ENCODE results near the gene PFKFB3. TPM values are rescaled to one million over a fixed set of nuclear protein-coding genes. Genes with fewer than 3 reads are reported as not detected.
"Not testable (repeated sequence)": the region's sequence is repeated elsewhere in the genome, so short reads cannot be mapped to it uniquely, and the experiment has no call there.

The PFKFB3 gene
- total and polyA plus RNA-seq, 8 donors = 10.0 to 28.4 (median 17.8) TPM

- Histone ChIP-seq H3K4me1 (peaks cover 12 to 25% (median 13%) of the 10 kb centered on the region in 3 donors), H3K27ac (peak overlapping the region in 2 of 4 donors; percentile 87), H3K9me3 (no peaks in the 10 kb centered on the region), H3K27me3 (no peaks in the 10 kb centered on the region), H3K36me3 (no peaks in the 10 kb centered on the region), H3K4me3 (peak overlapping the region; percentile 49 to 79 (median 66))
- peak; percentile 39 to 85 (median 58) for DNase-seq
- no peak for FAIRE-seq
- 1 to 4% methylated on average over 22 to 28 of the region's 28 CpGs for WGBS, 2 donors
- TF ChIP-seq CTCF (IDR thresholded peaks at IDR 0.05) = no peak
- peak in 2 of 4 donors; percentile 2 to 4 for ATAC-seq
- intact Hi-C loops (cut with DNase I) = loop anchor here in 1 of 3 donors (5.0 kb wide), 1 partner anchor 198 kb away; no protein-coding TSS in a partner anchor
Observed at GRCh38 chr10:6204063-6204340, 1.3 kb downstream of the PFKFB3 start.

- TF ChIP-seq CTCF (IDR thresholded peaks at IDR 0.05) = no peak
- peak in 5 of 6 donors; percentile 58 to 80 (median 76) for DNase-seq
- no peak for FAIRE-seq
- Histone ChIP-seq H3K4me1 (peaks cover 11 to 19% (median 13%) of the 10 kb centered on the region in 3 donors), H3K9me3 (no peaks in the 10 kb centered on the region), H3K36me3 (no peaks in the 10 kb centered on the region), H3K27me3 (no peaks in the 10 kb centered on the region), H3K4me3 (peak overlapping the region; percentile 49 to 79 (median 66)), H3K27ac (peak overlapping the region in 2 of 4 donors; percentile 87)
- intact Hi-C loops (cut with DNase I) = loop anchor here in 1 of 3 donors (5.0 kb wide), 1 partner anchor 198 kb away; no protein-coding TSS in a partner anchor
- WGBS, 2 donors = 25 to 32% methylated on average over 24 of the region's 24 CpGs
- peak in 2 of 4 donors; percentile 0 to 2 for ATAC-seq
Observed at GRCh38 chr10:6204341-6205191, 1.8 kb downstream of the PFKFB3 start.

- H3K4me1 ChIP-seq = peaks cover 4 to 16% (median 5%) of the 10 kb centered on the region in 3 donors
- H3K36me3 ChIP-seq; H3K9me3 ChIP-seq; intact Hi-C loops (cut with DNase I); DNase-seq; H3K4me3 ChIP-seq; FAIRE-seq; H3K27ac ChIP-seq; H3K27me3 ChIP-seq; ATAC-seq: not testable (repeated sequence)
- WGBS, 2 donors = 92 to 99% methylated on average over 8 to 17 of the region's 29 CpGs
Observed at GRCh38 chr10:6206486-6206885, 3.8 kb downstream of the PFKFB3 start.

- 93 to 96% methylated on average over 4 of the region's 4 CpGs for WGBS, 2 donors
- ATAC-seq (no peak), DNase-seq (no peak), FAIRE-seq (no peak)
- no peaks in the 10 kb centered on the region for H3K36me3 ChIP-seq
- H3K9me3 ChIP-seq = no peaks in the 10 kb centered on the region
- intact Hi-C loops (cut with DNase I) = no loop called here
- no peaks in the 10 kb centered on the region for H3K27me3 ChIP-seq
- H3K27ac ChIP-seq = no peak overlapping the region
- H3K4me1 ChIP-seq = peaks cover 0 to 10% (median 0%) of the 10 kb centered on the region in 3 donors
- no peak for TF ChIP-seq CTCF (IDR thresholded peaks at IDR 0.05)
- no peak overlapping the region for H3K4me3 ChIP-seq
Observed at GRCh38 chr10:6207658-6208057, 4.9 kb downstream of the PFKFB3 start.

- no peaks in the 10 kb centered on the region for H3K9me3 ChIP-seq
- no peak for TF ChIP-seq CTCF (IDR thresholded peaks at IDR 0.05)
- H3K4me3 ChIP-seq = no peak overlapping the region
- DNase-seq (no peak), ATAC-seq (no peak), FAIRE-seq (no peak)
- intact Hi-C loops (cut with DNase I) = no loop called here
- no peaks in the 10 kb centered on the region for H3K27me3 ChIP-seq
- H3K27ac ChIP-seq = no peak overlapping the region
- WGBS, 2 donors = 70 to 78% methylated on average over 12 of the region's 12 CpGs
- H3K36me3 ChIP-seq = peaks cover 0 to 5% (median 0%) of the 10 kb centered on the region in 3 donors
- H3K4me1 ChIP-seq = peaks cover 0 to 10% (median 0%) of the 10 kb centered on the region in 3 donors
Observed at GRCh38 chr10:6208799-6209235, 6.1 kb downstream of the PFKFB3 start.
